Epithelial cell of proximal tubule (primary cell): Measurements from ENCODE around the gene CBFA2T3. TPM values are rescaled to one million over a fixed set of nuclear protein-coding genes. Genes with fewer than 3 reads are reported as not detected.

Experiments used
- DNase-seq: peaks from one replicate; pipeline ENCODE4 v3.0.0-alpha.2; 2011; ENCODE audit warnings: low read depth
- H3K4me3 ChIP-seq: 2 replicates; pipeline ENCODE4 v1.5.1; 2011; ENCODE audit warnings: low read depth, mild to moderate bottlenecking, low read length
- total RNA-seq: library from RNA; depleted of rRNA; stranded (reverse); fragments of >200 nt; gene quantifications from 2 replicates; pipeline ENCODE4 v1.2.3, GENCODE V29; 2015
- TF ChIP-seq, protein P1 (sequence below): conservative IDR thresholded peaks from 2 replicates; pipeline ENCODE4 v1.5.1; 2012; ENCODE audit warnings: low read depth, mild to moderate bottlenecking, low read length

The CBFA2T3 gene
- total RNA-seq, 1 donor from 2014 or later: 0.86 TPM

DNA sequence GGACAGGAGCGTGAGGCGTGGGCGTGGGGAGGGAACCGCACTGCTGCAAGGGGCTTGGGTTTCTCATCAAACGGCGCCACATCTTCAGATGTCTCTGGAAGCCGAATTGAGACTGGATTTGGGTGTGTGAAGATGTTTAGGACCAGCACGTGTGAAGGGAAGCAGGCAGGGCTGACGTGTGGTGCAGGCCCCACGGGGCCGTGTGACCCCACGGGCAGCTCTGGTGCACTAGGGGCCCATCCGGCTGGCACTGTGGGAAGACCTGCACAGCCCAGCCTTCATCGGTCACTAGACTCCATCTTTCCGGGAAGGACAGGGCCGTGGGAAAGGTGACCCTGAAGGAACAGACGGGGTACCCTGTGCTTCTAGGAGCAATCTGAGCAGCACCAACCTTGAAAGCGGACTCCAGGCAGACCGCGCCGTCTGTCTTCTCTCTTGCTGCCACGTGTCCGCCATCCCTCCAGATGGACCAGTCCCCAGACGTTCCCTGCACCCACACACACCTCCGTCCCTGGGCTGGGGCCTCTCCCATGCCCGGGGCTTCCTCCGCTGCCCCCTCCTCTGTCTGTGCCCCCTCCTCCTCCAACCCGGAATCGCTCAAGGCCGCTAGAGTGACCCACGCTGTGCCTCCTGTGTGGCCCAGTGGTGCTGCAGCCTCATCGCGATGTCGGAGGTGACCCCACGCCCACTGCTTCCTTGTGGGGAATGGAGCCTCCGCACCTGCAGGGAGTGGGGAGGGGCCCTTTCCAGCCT lies 23.4 kb upstream of the CBFA2T3 start:
- no peak for DNase-seq
- TF ChIP-seq, protein P1, sequence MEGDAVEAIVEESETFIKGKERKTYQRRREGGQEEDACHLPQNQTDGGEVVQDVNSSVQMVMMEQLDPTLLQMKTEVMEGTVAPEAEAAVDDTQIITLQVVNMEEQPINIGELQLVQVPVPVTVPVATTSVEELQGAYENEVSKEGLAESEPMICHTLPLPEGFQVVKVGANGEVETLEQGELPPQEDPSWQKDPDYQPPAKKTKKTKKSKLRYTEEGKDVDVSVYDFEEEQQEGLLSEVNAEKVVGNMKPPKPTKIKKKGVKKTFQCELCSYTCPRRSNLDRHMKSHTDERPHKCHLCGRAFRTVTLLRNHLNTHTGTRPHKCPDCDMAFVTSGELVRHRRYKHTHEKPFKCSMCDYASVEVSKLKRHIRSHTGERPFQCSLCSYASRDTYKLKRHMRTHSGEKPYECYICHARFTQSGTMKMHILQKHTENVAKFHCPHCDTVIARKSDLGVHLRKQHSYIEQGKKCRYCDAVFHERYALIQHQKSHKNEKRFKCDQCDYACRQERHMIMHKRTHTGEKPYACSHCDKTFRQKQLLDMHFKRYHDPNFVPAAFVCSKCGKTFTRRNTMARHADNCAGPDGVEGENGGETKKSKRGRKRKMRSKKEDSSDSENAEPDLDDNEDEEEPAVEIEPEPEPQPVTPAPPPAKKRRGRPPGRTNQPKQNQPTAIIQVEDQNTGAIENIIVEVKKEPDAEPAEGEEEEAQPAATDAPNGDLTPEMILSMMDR: no peak
- H3K4me3 ChIP-seq: no peak overlapping the region

DNA sequence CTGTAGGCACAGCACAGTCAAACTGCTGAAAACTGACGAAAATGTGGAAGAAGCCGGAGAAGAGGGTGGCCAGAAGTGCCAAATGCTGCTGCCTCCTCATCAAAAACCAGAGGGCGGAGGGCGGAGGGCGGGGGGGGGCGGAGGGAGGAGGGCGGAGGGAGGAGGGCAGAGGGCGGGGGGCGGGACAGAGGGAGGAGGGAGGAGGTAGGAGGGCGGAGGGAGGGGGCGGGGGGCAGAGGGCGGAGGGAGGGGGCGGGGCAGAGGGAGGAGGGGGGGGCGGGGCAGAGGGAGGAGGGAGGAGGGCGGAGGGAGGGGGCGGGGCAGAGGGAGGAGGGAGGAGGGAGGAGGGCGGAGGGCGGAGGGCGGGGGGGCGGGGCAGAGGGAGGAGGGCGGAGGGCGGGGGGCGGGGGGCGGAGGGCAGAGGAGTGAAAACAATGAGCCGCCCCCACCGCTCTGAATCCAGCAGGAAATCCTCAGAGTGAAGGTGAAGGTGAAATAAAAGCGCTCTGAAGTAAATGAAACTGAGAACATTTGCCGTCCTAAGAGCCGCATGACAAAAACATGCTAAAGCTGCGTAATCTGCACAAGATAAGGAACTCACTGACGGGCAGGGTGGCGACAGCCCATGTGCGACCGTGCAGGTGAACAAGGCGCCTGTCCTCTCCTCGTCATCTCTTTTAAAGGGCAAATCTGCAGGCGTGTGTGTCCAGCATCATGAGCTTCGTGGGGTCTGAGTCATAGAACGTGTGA lies 22.6 kb upstream of the CBFA2T3 start:
- no peak overlapping the region for H3K4me3 ChIP-seq
- TF ChIP-seq, protein P1: no peak
- DNase-seq: no peak

DNA sequence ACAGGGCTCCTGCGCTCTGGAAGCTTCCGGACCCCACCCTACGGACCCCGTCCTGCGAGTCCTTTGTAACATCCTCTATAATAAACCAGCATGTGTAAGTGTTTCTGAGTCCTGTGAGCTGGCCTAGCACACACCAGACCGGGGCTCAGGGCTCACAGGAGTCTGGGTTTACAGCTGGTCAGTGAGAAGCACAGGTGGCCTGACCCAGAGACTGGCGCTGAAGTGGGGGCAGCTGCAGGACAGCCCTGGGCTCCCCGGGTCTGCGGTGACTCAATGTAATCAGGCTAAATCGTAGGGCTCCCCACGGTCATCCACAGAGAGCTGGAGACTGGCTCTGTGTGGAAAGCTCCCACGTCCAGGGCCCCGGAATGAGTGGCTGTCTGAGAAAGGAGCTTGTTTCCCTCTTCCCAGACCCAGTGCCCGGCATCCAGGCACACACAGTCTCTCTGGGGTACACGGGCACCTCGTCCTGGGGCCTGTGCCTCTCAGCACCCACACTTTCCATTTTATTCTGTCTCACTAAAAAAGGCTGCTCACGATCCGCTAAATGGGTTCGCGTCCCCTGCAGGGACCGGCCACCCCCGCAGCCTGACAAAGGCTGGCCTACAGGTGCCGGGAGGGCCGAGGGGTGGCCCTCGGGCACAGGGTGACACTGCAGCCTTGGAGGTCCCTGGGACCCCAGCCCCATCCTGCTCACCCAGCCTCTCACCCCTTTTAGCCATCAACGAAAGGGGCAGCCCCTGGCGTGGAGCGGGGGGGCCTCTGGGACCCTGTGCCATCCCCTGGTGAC lies 18.9 kb upstream of the CBFA2T3 start:
- DNase-seq: no peak
- no peak overlapping the region for H3K4me3 ChIP-seq
- TF ChIP-seq, protein P1: no peak

DNA sequence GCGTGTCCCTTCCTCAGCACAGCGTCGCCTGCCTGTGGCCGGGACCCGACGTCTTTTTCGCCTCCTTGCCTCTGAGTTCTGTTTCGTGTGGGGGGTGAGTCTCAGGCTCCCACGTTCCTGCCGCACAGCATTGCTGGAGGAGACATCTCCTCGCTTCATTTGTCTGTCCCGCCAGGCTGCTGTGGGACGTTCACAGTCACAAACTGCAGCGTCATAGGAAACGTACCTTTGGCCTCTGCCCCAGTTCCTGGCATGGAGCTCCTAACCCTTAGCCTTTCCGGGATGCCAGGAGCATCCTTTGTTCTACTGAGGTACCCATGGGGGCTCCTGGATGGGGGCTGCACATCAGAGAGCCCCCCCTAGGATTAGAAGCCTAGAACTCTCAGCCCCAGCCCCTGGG lies 18.2 kb upstream of the CBFA2T3 start:
- no peak overlapping the region for H3K4me3 ChIP-seq
- no peak for DNase-seq
- TF ChIP-seq, protein P1: no peak

DNA sequence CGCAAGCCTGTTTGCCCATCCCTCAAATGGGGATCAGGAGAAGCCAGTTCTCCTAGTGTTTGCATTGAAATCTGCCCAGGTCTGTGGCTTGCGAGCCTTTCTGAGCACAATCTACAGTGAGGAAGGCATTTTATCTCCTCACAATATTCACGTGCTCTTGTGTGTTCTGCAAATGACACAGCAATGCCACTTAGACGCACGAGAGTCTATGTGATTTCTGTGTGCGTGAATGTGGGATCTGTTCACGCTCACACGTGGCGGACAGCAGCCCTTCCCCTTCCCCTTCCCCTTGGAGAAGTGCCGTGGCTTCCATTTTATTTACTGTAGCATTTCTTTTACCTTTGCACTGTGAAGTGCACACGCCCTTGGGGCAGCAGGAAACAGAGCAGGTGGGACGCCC lies 17.7 kb upstream of the CBFA2T3 start:
- no peak overlapping the region for H3K4me3 ChIP-seq
- TF ChIP-seq, protein P1: no peak

DNA sequence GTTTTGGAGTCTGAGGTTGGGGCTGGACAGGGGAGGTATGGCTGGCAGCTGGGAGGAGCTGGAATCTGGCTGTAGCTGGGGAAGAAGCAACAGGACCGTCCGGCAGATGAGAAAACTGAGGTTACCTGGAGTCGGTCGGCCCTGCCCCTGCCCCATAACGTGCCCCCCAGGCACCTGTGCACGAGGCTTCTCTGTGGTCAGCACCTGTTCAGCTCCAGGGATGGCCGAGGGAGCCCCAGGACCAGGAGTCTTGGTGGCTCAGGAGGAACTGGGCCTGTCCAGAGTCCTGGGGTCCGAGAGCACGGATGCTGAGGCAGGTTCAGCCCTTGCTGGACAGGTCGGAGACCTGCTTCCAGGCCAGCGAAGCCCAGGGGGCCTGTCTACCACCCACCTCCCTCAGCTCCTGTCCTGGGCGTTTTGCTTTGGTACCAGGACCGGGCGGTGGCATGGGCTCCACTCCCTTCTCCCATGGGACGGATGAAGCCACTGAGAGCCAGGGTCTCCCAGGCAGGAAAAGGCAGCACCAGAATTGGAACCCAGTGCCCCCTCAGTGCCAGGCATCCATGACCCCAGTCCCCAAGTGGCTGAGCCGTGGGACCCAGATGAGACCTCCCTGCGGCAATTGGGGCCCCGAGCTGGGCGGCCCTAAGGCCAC lies 17.1 kb upstream of the CBFA2T3 start:
- DNase-seq: no peak
- TF ChIP-seq, protein P1: no peak
- H3K4me3 ChIP-seq: no peak overlapping the region

More for the DNA sequence above, 17.7 kb upstream of the CBFA2T3 start:
- no peak for DNase-seq
